CD14-positive monocyte (primary cell): Measurements from ENCODE around the gene ACIN1. TPM values are rescaled to one million over a fixed set of nuclear protein-coding genes. Genes with fewer than 3 reads are reported as not detected.
A peak's percentile ranks its signal among the peaks of the same experiment; 100 is the strongest.

Experiments used
- DNase-seq, 3 donors: peaks; one replicate each; pipeline ENCODE4 v3.0.0-alpha.2; 2011 to 2022
- H2AFZ ChIP-seq: 2 replicates; pipeline ENCODE4 v1.6.0; 2012; ENCODE audit warnings: mild to moderate bottlenecking, low read depth, low read length, inconsistent platforms; ENCODE audit not compliant: insufficient read depth, poor library complexity, severe bottlenecking
- H3K27ac ChIP-seq, 2 donors: 1 replicate in 1 of 2; 2 replicates in 1 of 2; pipeline ENCODE4 v1.5.1; 2012 to 2013; ENCODE audit warnings: low read length in 2 of 2, control low read depth in 1 of 2, inconsistent platforms in 1 of 2, low read depth in 1 of 2, mild to moderate bottlenecking in 1 of 2
- H3K27me3 ChIP-seq, 2 donors: one replicate each; pipeline versions ENCODE4 v1.6.0 to v1.6.1; 2011 to 2013; ENCODE audit warnings: low read length in 2 of 2; ENCODE audit not compliant: control insufficient read depth in 2 of 2, insufficient read depth in 2 of 2
- H3K36me3 ChIP-seq, 2 donors: replicated peaks in 1 of 2; 1 replicate in 1 of 2; 2 replicates in 1 of 2; pipeline versions ENCODE4 v1.5.1 to v1.6.1; 2012 to 2013; ENCODE audit warnings: low read length in 2 of 2, control low read depth in 1 of 2, inconsistent platforms in 1 of 2, mild to moderate bottlenecking in 1 of 2; ENCODE audit not compliant: insufficient read depth in 2 of 2, control insufficient read depth in 1 of 2
- H3K4me1 ChIP-seq, 2 donors: 1 replicate in 1 of 2; 2 replicates in 1 of 2; pipeline versions ENCODE4 v1.5.1 to v1.6.1; 2012 to 2013; ENCODE audit warnings: low read length in 2 of 2, control low read depth in 1 of 2, inconsistent platforms in 1 of 2, mild to moderate bottlenecking in 1 of 2, moderate library complexity in 1 of 2; ENCODE audit not compliant: insufficient read depth in 2 of 2, control insufficient read depth in 1 of 2
- H3K4me2 ChIP-seq: replicated peaks from 2 replicates; pipeline ENCODE3; 2012; ENCODE audit warnings: low read length, moderate library complexity, mild to moderate bottlenecking; ENCODE audit not compliant: poor library complexity, severe bottlenecking; ENCODE audit errors: extremely low read depth
- H3K4me3 ChIP-seq, 3 experiments: fragments of 200-600 bp in 1 of 3; sonication (generic) in 1 of 3; replicated peaks in 1 of 3; 1 replicate in 2 of 3; 2 replicates in 1 of 3; pipeline ENCODE4 v1.5.1; 2011 to 2013; ENCODE audit warnings: low read length in 3 of 3, mild to moderate bottlenecking in 3 of 3, control low read depth in 2 of 3, low read depth in 2 of 3, inconsistent platforms in 1 of 3, moderate library complexity in 1 of 3
- H3K79me2 ChIP-seq: 2 replicates; pipeline ENCODE4 v1.6.0; 2012; ENCODE audit warnings: mild to moderate bottlenecking, control low read depth, inconsistent platforms, low read length, moderate library complexity; ENCODE audit not compliant: insufficient read depth
- H3K9ac ChIP-seq: 2 replicates; pipeline ENCODE4 v1.6.0; 2017; ENCODE audit warnings: low read length, mild to moderate bottlenecking; ENCODE audit not compliant: insufficient read depth, poor library complexity, severe bottlenecking
- H3K9me3 ChIP-seq, 2 donors: replicated peaks in 1 of 2; 1 replicate in 1 of 2; 2 replicates in 1 of 2; pipeline versions ENCODE4 v1.5.1 to v1.6.1; 2012 to 2013; ENCODE audit warnings: low read length in 2 of 2, control low read depth in 1 of 2; ENCODE audit not compliant: control insufficient read depth in 1 of 2, insufficient read depth in 1 of 2
- H4K20me1 ChIP-seq: 2 replicates; pipeline ENCODE4 v1.6.0; 2012; ENCODE audit warnings: mild to moderate bottlenecking, low read length, control low read depth, moderate library complexity; ENCODE audit not compliant: insufficient read depth
- H3K27ac Mint-ChIP-seq, 7 donors: one replicate each; pipeline ENCODE4 v1.8.0; 2020; ENCODE audit warnings: mild to moderate bottlenecking in 7 of 7, mixed read lengths in 7 of 7, moderate library complexity in 6 of 7, inconsistent platforms in 2 of 7
- H3K27me3 Mint-ChIP-seq, 3 donors: one replicate each; pipeline ENCODE4 v1.8.0; 2021 to 2022; ENCODE audit warnings: low read depth in 3 of 3, mild to moderate bottlenecking in 3 of 3, mixed read lengths in 3 of 3, moderate library complexity in 3 of 3, inconsistent platforms in 1 of 3
- H3K36me3 Mint-ChIP-seq, 2 donors: one replicate each; pipeline ENCODE4 v1.8.0; 2020; ENCODE audit warnings: mixed read lengths in 2 of 2, inconsistent platforms in 1 of 2, mild to moderate bottlenecking in 1 of 2
- H3K4me1 Mint-ChIP-seq: one replicate; pipeline ENCODE4 v1.8.0; 2020; ENCODE audit warnings: mild to moderate bottlenecking, mixed read lengths
- H3K4me3 Mint-ChIP-seq, 2 donors: one replicate each; pipeline ENCODE4 v1.8.0; 2020; ENCODE audit warnings: mild to moderate bottlenecking in 2 of 2, mixed read lengths in 2 of 2, moderate library complexity in 1 of 2
- H3K9me3 Mint-ChIP-seq, 7 donors: one replicate each; pipeline ENCODE4 v1.8.0; 2020 to 2022; ENCODE audit warnings: mixed read lengths in 7 of 7, mild to moderate bottlenecking in 6 of 7, moderate library complexity in 6 of 7, inconsistent platforms in 2 of 7
- CTCF ChIP-seq: fragments of 200-600 bp; IDR thresholded peaks from one replicate; pipeline ENCODE4 v1.8.0; 2022; ENCODE audit warnings: antibody characterized with exemption, mild to moderate bottlenecking
- whole genome bisulfite sequencing: methylation state at CpG from one replicate; pipeline ENCODE4 v1.1.5; 2013; ENCODE audit warnings: missing lambda C conversion rate; ENCODE audit not compliant: insufficient coverage; 5-methylcytosine and 5-hydroxymethylcytosine counted together
- intact Hi-C, 2 donors: fragments of 100-400 bp; cut with micrococcal nuclease; formaldehyde crosslinking; loops; one replicate each; pipeline versions ENCODE4 v1.15.0 to v1.15.1; 2023
- polyA plus RNA-seq, 3 donors: library from polyadenylated mRNA; depleted of rRNA in 1 of 3; unstranded in 2 of 3; stranded (reverse) in 1 of 3; fragments of 300-500 nt in 2 of 3; fragments of >200 nt in 1 of 3; fragmentation: Illumina TruSeq in 2 of 3; gene quantifications; 1 replicate in 2 of 3; 2 replicates in 1 of 3; pipeline ENCODE4 v1.2.3, GENCODE V29; 2012 to 2021

ACIN1 gene
- polyA plus RNA-seq, 3 donors, result 2.8 to 159 (median 5.4) TPM

- Mint-ChIP-seq H3K4me1 (peaks cover 12% of the 10 kb centered on the region), H3K36me3 (peaks cover 69 to 88% of the 10 kb centered on the region in 2 donors), H3K9me3 (no peaks in the 10 kb centered on the region), H3K27ac (peak overlapping the region in 6 of 7 donors; percentile 5 to 82 (median 58)), H3K27me3 (no peaks in the 10 kb centered on the region), H3K4me3 (no peak overlapping the region)
- Histone ChIP-seq H3K79me2 (peaks cover 68% of the 10 kb centered on the region), H3K4me3 (no peak overlapping the region), H3K9ac (no peak overlapping the region), H3K36me3 (peaks cover 95 to 100% of the 10 kb centered on the region in 2 donors), H3K27ac (peak overlapping the region in 1 of 2 donors; percentile 9), H3K4me2 (no peak overlapping the region), H4K20me1 (peaks cover 74% of the 10 kb centered on the region), H3K4me1 (peaks cover 8 to 20% of the 10 kb centered on the region in 2 donors), H2AFZ (no peak overlapping the region), H3K9me3 (no peaks in the 10 kb centered on the region), H3K27me3 (no peaks in the 10 kb centered on the region)
- intact Hi-C loops, result no loop called here
- TF ChIP-seq CTCF, result no peak
- WGBS, result 61% methylated on average over 3 of the region's 3 CpGs
- DNase-seq, result peak in 1 of 3 donors; percentile 21
These were observed 9.5 kb downstream of the ACIN1 start for GRCh38 chr14:23085458-23085857.

GRCh38 chr14:23080474-23080873 lies 14.5 kb downstream of the ACIN1 start:
- no CpG with 5 or more reads among the region's 1 CpG for WGBS
- no peaks in the 10 kb centered on the region for H3K27me3 Mint-ChIP-seq
- Histone ChIP-seq H3K27ac (peak overlapping the region in 1 of 2 donors; percentile 75), H4K20me1 (peaks cover 41% of the 10 kb centered on the region), H3K27me3 (no peaks in the 10 kb centered on the region), H3K4me3 (no peak overlapping the region), H3K9ac (no peak overlapping the region), H3K4me2 (no peak overlapping the region), H3K4me1 (peaks cover 25 to 41% of the 10 kb centered on the region in 2 donors), H2AFZ (no peak overlapping the region), H3K9me3 (no peaks in the 10 kb centered on the region), H3K79me2 (peaks cover 53% of the 10 kb centered on the region), H3K36me3 (peaks cover 90 to 97% of the 10 kb centered on the region in 2 donors)
- no peak for DNase-seq
- H3K36me3 Mint-ChIP-seq, result peaks cover 68 to 90% of the 10 kb centered on the region in 2 donors
- H3K4me3 Mint-ChIP-seq, result no peak overlapping the region
- intact Hi-C loops, result no loop called here
- peak overlapping the region; percentile 48 to 94 (median 90) for H3K27ac Mint-ChIP-seq
- peaks cover 30% of the 10 kb centered on the region for H3K4me1 Mint-ChIP-seq
- H3K9me3 Mint-ChIP-seq, result no peaks in the 10 kb centered on the region
- no peak for TF ChIP-seq CTCF
